GOT3 (cell line): ENCODE results near the gene STK10.

Experiments
- DNase-seq: peaks from one replicate; lab custom pipeline; 2025; ENCODE audit warnings: mixed read lengths; lab: John Stamatoyannopoulos, UW

STK10 gene

GRCh38 chr5:172188893-172189692, 1.1 kb upstream of the STK10 start:
- DNase-seq: no peak

- DNase-seq: no peak
These were observed 649 bp downstream of the STK10 start for GRCh38 chr5:172187118-172188032.

GRCh38 chr5:172186114-172186695, 1.8 kb downstream of the STK10 start:
- DNase-seq: no peak

- DNase-seq: no peak
These were observed 2.9 kb downstream of the STK10 start for GRCh38 chr5:172185096-172185461.

GRCh38 chr5:172183881-172184280, 4.1 kb downstream of the STK10 start:
- DNase-seq: no peak

GRCh38 chr5:172182291-172182690, 5.7 kb downstream of the STK10 start:
- DNase-seq: no peak

- DNase-seq: no peak
These were observed 7.1 kb downstream of the STK10 start for GRCh38 chr5:172180936-172181335.

GRCh38 chr5:172178991-172179989, 8.7 kb downstream of the STK10 start:
- no peak for DNase-seq

GRCh38 chr5:172178301-172178987, 9.6 kb downstream of the STK10 start:
- DNase-seq: no peak

- DNase-seq: no peak
These were observed 10.8 kb downstream of the STK10 start for GRCh38 chr5:172177176-172177575.

- no peak for DNase-seq
These were observed 12.7 kb downstream of the STK10 start for GRCh38 chr5:172175263-172175719.

GRCh38 chr5:172173564-172174153, 14.4 kb downstream of the STK10 start:
- DNase-seq: no peak

- DNase-seq: no peak
These were observed 15.0 kb downstream of the STK10 start for GRCh38 chr5:172172912-172173563.

- DNase-seq: no peak
These were observed 16.9 kb downstream of the STK10 start for GRCh38 chr5:172171118-172171517.

- no peak for DNase-seq
These were observed 17.7 kb downstream of the STK10 start for GRCh38 chr5:172170251-172170701.

GRCh38 chr5:172169216-172169615, 18.8 kb downstream of the STK10 start:
- DNase-seq: no peak

- no peak for DNase-seq
These were observed 19.7 kb downstream of the STK10 start for GRCh38 chr5:172168311-172168710.

- no peak for DNase-seq
These were observed 20.1 kb downstream of the STK10 start for GRCh38 chr5:172167895-172168294.

GRCh38 chr5:172166030-172166826, 21.8 kb downstream of the STK10 start:
- DNase-seq: no peak
